ENCODE data around the gene PHACTR2. TPM values are rescaled to one million over a fixed set of nuclear protein-coding genes. Genes with fewer than 3 reads are reported as not detected.
A peak's percentile ranks its signal among the peaks of the same experiment; 100 is the strongest.

Gene PHACTR2
- total and polyA plus RNA-seq, 2 of the 13 experiments (the other 11 are each of a cell fraction or from before 2014, with no cell fraction given) = 11.3 to 28.2 TPM

- intact Hi-C loops (cut with micrococcal nuclease; ENCODE audit: unreplicated experiment) = no loop called here
- 93% methylated on average over 3 of the region's 3 CpGs for WGBS (ENCODE audit: low lambda C conversion rate)
- ATAC-seq (no peak), FAIRE-seq (no peak), DNase-seq (ENCODE audit: low spot score) (no peak)
- Histone ChIP-seq H3K9ac (ENCODE audit: insufficient read depth, low read depth, low read length) (no peak overlapping the region), H2AFZ (ENCODE audit: low read length) (no peak overlapping the region), H3K4me1 (ENCODE audit: insufficient read depth, low read length) (peaks cover 6% of the 10 kb centered on the region; the same call in 1 of the 2 replicates), H3K4me3 (replicated peaks in 1 of 3; ENCODE audit: insufficient read depth in 1 of 3, low read depth in 2 of 3, low read length in 3 of 3) (no peak overlapping the region), H3K79me2 (ENCODE audit: insufficient read depth, low read length) (no peaks in the 10 kb centered on the region), H3K27me3 (ENCODE audit: control insufficient read depth in 1 of 2, insufficient read depth in 2 of 2, low read length in 2 of 2) (no peaks in the 10 kb centered on the region), H3K9me3 (ENCODE audit: low read length) (peaks cover 28% of the 10 kb centered on the region), H3K4me2 (ENCODE audit: low read depth, low read length) (no peak overlapping the region), H3K27ac (ENCODE audit: extremely low read length, insufficient read depth, low read length) (no peak overlapping the region), H4K20me1 (ENCODE audit: insufficient read depth, low read length) (no peaks in the 10 kb centered on the region), H3K36me3 (replicated peaks in 1 of 2; ENCODE audit: control insufficient read depth in 1 of 2, insufficient read depth in 2 of 2, low read length in 2 of 2) (peaks cover 4 to 25% of the 10 kb centered on the region in 2 experiments; a peak in 2 of 5 replicates)
- peak; percentile 98 to 99 for TF ChIP-seq MAFK (conservative IDR thresholded peaks at IDR 0.05 in 1 of 2, IDR thresholded peaks at IDR 0.05 in 1 of 2; ENCODE audit: low read length in 2 of 2)
- no peak for TF ChIP-seq KAT8 (CRISPR knock-in tag; IDR thresholded peaks at IDR 0.05)
- peak; percentile 97 for TF ChIP-seq MAFF (IDR thresholded peaks at IDR 0.05; ENCODE audit: low read depth, low read length)
- CTCF ChIA-PET (ENCODE audit: low intra/inter-chr PET ratio, low total read pairs) = no interaction called here
- BruUV-seq (replicated peaks) = no TSS peak
- POLR2A ChIA-PET = no interaction called here
- in situ Hi-C loops (cut with HindIII; ENCODE audit: extremely low pct_ligation_motif_present, low pct_unique_long_range_greater_than_20kb) = no loop called here
Observed at GRCh38 chr6:143783077-143783476, 105.3 kb downstream of the PHACTR2 start.

- TF ChIP-seq PATZ1 (CRISPR knock-in tag; IDR thresholded peaks at IDR 0.05) = no peak
- TF ChIP-seq ZNF878 (CRISPR knock-in tag; IDR thresholded peaks at IDR 0.05) = no peak
- TF ChIP-seq ZNF468 (CRISPR knock-in tag; IDR thresholded peaks at IDR 0.05) = no peak
- TF ChIP-seq ZNF780A (CRISPR knock-in tag; IDR thresholded peaks at IDR 0.05) = no peak
- TF ChIP-seq ZNF451 (CRISPR knock-in tag; IDR thresholded peaks at IDR 0.05) = no peak
- no peak for TF ChIP-seq ZZZ3 (CRISPR knock-in tag; IDR thresholded peaks at IDR 0.05; ENCODE audit: borderline replicate concordance)
- TF ChIP-seq ZNF501 (CRISPR knock-in tag; IDR thresholded peaks at IDR 0.05) = no peak
- TF ChIP-seq RXRB (CRISPR knock-in tag; IDR thresholded peaks at IDR 0.05; ENCODE audit: borderline replicate concordance) = no peak
- no peak for TF ChIP-seq TAF1 (CRISPR knock-in tag; IDR thresholded peaks at IDR 0.05)
- TF ChIP-seq CBFB (CRISPR knock-in tag; IDR thresholded peaks at IDR 0.05) = no peak
- no peak for TF ChIP-seq ZNF644 (CRISPR knock-in tag; IDR thresholded peaks at IDR 0.05; ENCODE audit: low read depth)
- TF ChIP-seq ZBTB46 (CRISPR knock-in tag; IDR thresholded peaks at IDR 0.05; ENCODE audit: borderline replicate concordance) = no peak
- Histone ChIP-seq H3K36me3 (replicated peaks in 1 of 2; ENCODE audit: control insufficient read depth in 1 of 2, insufficient read depth in 2 of 2, low read length in 2 of 2) (peaks cover 4 to 32% of the 10 kb centered on the region in 2 experiments; a peak in 3 of 5 replicates), H3K4me1 (ENCODE audit: insufficient read depth, low read length) (peaks cover 6% of the 10 kb centered on the region; the same call in 1 of the 2 replicates), H4K20me1 (ENCODE audit: insufficient read depth, low read length) (no peaks in the 10 kb centered on the region), H3K79me2 (ENCODE audit: insufficient read depth, low read length) (no peaks in the 10 kb centered on the region), H3K27me3 (ENCODE audit: control insufficient read depth in 1 of 2, insufficient read depth in 2 of 2, low read length in 2 of 2) (no peaks in the 10 kb centered on the region), H3K27ac (ENCODE audit: extremely low read length, insufficient read depth, low read length) (no peak overlapping the region), H3K9me3 (ENCODE audit: low read length) (peaks cover 28% of the 10 kb centered on the region), H3K4me2 (ENCODE audit: low read depth, low read length) (no peak overlapping the region), H2AFZ (ENCODE audit: low read length) (no peak overlapping the region), H3K4me3 (replicated peaks in 1 of 3; ENCODE audit: insufficient read depth in 1 of 3, low read depth in 2 of 3, low read length in 3 of 3) (no peak overlapping the region), H3K9ac (ENCODE audit: insufficient read depth, low read depth, low read length) (no peak overlapping the region)
- CTCF ChIA-PET (ENCODE audit: low intra/inter-chr PET ratio, low total read pairs) = no interaction called here
- POLR2A ChIA-PET = no interaction called here
- BruUV-seq (replicated peaks) = no TSS peak
- DNase-seq (ENCODE audit: low spot score) (no peak), ATAC-seq (no peak), FAIRE-seq (no peak)
- intact Hi-C loops (cut with micrococcal nuclease; ENCODE audit: unreplicated experiment) = no loop called here
- in situ Hi-C loops (cut with HindIII; ENCODE audit: extremely low pct_ligation_motif_present, low pct_unique_long_range_greater_than_20kb) = no loop called here
Observed at GRCh38 chr6:143784316-143784715, 106.6 kb downstream of the PHACTR2 start.

Data from HepG2 (cell line).